Rectal smooth muscle tissue (tissue), 1 donor: ENCODE results near the gene IL4I1.

Experiments
- H3K27ac ChIP-seq: one replicate; pipeline ENCODE4 v1.7.0; 2013; ENCODE audit warnings: low read depth, low read length, inconsistent platforms
- H3K27me3 ChIP-seq: one replicate; pipeline ENCODE4 v1.7.0; 2013; ENCODE audit warnings: low read length; ENCODE audit not compliant: control insufficient read depth, insufficient read depth
- H3K36me3 ChIP-seq: one replicate; pipeline ENCODE4 v1.7.0; 2013; ENCODE audit warnings: low read length; ENCODE audit not compliant: control insufficient read depth, insufficient read depth
- H3K4me1 ChIP-seq: one replicate; pipeline ENCODE4 v1.7.0; 2013; ENCODE audit warnings: low read length; ENCODE audit not compliant: control insufficient read depth, insufficient read depth
- H3K4me3 ChIP-seq: one replicate; pipeline ENCODE4 v1.7.0; 2013; ENCODE audit warnings: low read length
- H3K9ac ChIP-seq: one replicate; pipeline ENCODE4 v1.7.0; 2013; ENCODE audit warnings: low read length

IL4I1 gene

DNA sequence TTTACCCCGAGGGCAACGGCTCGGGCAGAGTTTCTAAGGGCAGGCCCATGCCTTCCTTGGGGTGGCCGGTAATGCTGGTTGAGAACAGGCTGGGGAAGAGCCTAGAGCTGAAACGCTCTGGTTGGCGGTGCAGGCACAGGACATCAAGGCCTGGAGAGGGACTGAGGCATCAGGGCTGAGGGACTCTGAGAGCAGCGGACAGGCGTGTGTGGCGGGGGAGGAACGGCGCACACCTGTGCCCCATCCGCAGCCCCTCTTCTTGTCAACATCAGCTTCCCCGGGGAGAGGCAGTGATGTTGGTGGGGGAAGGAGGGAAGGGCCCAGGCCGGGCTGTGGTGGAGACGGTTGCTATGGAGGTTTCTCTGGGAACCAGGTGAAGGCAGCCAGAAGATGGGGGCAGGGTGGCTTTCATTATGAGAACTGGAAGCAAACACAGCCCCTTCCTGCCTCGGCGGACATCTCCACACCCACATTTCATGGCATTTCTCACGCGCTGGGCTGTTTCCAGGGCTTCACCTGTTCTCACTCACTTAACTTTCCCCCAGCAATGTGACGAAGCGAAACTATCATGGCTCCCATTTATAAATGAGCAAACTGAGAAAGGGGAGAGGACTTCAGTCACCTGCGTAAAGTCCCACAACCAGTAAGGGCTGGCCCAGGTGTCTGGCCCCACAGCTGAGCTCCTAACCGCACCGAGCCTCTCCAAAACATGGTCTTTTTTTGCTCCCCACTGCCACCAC is 24.1 kb upstream of the IL4I1 start:
- Histone ChIP-seq H3K9ac (no peak overlapping the region), H3K27me3 (no peaks in the 10 kb centered on the region), H3K27ac (no peak overlapping the region), H3K4me1 (no peaks in the 10 kb centered on the region), H3K4me3 (no peak overlapping the region), H3K36me3 (peaks cover 19% of the 10 kb centered on the region)

DNA sequence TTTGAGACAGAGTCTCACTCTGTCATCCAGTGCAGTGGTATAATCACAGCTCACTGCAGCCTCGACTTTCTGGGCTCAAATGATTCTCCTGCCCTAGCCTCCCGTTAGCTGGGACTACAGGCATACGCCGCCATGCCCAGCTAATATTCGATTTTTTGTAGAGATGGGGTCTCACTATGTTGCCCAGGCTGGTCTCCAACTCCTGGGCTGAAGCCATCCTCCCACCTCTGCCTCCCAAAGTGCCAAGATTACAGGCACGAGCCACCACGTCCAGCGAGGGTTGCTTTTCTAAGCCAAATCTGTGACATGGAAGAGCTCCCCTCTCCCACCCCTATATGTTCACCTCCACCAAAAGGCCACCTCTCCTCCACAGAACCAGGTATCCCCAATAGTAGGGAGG is 21.4 kb upstream of the IL4I1 start:
- no peaks in the 10 kb centered on the region for H3K27me3 ChIP-seq
- no peak overlapping the region for H3K9ac ChIP-seq
- no peak overlapping the region for H3K4me3 ChIP-seq
- no peaks in the 10 kb centered on the region for H3K4me1 ChIP-seq
- no peak overlapping the region for H3K27ac ChIP-seq
- peaks cover 18% of the 10 kb centered on the region for H3K36me3 ChIP-seq

DNA sequence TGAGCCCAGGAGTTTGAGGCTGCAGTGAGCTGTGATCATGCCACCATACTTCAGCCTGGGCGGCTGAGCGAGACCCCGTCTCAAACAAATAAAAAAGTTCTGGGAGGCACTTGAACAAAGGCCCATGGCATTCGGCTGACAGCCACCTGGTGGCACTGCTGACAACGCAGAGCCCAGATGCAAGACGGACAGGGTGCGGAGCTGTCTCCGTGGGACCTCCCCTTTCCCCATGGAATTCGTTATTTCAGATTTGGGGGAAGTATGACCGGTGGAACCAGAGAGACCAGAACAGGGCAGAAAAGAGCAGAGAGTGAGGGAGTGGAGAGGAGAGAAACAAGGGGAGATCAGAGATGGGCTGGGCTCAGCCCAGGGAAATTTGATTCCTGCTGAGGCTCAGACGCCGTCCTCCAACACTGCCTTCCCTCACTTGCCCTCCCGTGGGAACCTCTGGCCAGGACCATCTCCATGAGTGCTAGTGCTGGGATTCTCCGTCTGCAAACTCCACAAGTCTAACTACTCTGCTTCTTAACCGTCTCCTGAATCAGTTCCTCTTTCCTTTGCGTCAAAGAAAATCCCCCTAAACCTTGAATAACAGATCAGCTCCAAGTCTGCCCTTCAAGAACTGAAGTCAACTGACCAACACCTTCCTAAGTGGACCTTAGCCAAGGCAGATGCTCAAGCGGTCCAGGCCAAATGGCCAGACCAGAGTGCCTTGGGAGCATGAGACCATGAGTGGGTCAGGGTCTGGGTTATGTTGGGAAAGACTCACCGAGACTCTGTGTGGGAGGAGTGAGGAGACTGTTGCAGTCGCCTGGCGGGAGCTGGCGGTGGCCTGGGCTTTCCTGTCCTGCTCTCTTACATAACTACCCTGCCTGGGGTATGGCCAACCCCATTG is 20.4 kb upstream of the IL4I1 start:
- Histone ChIP-seq H3K9ac (no peak overlapping the region), H3K4me3 (no peak overlapping the region), H3K36me3 (peaks cover 15% of the 10 kb centered on the region), H3K4me1 (no peaks in the 10 kb centered on the region), H3K27ac (no peak overlapping the region), H3K27me3 (no peaks in the 10 kb centered on the region)

DNA sequence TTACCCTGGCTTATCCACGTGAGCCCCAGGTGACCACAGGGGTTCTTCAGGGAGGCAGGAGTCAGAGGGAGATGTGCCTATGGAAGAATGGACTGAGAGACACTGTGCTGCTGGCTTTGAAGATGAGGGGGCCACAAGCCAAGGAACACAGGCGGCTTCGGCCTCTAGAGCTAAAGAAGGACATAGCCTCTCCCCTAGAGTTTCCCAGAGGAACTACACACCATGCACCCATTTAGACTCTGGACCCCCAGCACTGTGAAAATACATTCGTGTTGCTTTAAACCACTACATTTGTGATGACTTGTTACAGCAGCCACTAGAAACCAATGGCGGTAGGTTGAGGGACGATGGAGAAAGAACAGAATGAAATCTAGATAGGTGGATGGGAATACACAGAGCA is 18.6 kb upstream of the IL4I1 start:
- Histone ChIP-seq H3K27ac (no peak overlapping the region), H3K36me3 (peaks cover 15% of the 10 kb centered on the region), H3K27me3 (no peaks in the 10 kb centered on the region), H3K4me1 (no peaks in the 10 kb centered on the region), H3K4me3 (no peak overlapping the region), H3K9ac (no peak overlapping the region)

DNA sequence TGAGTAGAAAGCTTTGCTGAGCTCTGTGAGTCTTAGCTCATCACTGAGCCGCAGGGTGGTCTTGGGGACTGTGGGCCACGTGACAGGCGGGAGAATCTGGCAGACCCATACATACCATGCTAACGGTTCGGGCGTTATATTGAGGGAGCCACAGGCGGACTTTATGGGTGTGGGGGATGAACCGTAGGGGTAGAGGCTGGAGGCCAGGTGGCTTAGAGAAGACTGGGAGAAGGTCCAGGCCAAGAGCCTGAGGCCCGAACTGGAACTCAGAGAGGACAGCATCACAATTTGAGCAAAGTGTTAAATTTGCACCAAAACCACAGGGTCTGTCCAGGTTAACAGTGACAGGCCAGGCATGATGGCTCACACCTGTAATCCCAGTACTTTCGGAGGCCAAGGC is 17.0 kb upstream of the IL4I1 start:
- Histone ChIP-seq H3K9ac (no peak overlapping the region), H3K36me3 (peaks cover 19% of the 10 kb centered on the region), H3K4me1 (no peaks in the 10 kb centered on the region), H3K27me3 (no peaks in the 10 kb centered on the region), H3K27ac (no peak overlapping the region), H3K4me3 (no peak overlapping the region)

DNA sequence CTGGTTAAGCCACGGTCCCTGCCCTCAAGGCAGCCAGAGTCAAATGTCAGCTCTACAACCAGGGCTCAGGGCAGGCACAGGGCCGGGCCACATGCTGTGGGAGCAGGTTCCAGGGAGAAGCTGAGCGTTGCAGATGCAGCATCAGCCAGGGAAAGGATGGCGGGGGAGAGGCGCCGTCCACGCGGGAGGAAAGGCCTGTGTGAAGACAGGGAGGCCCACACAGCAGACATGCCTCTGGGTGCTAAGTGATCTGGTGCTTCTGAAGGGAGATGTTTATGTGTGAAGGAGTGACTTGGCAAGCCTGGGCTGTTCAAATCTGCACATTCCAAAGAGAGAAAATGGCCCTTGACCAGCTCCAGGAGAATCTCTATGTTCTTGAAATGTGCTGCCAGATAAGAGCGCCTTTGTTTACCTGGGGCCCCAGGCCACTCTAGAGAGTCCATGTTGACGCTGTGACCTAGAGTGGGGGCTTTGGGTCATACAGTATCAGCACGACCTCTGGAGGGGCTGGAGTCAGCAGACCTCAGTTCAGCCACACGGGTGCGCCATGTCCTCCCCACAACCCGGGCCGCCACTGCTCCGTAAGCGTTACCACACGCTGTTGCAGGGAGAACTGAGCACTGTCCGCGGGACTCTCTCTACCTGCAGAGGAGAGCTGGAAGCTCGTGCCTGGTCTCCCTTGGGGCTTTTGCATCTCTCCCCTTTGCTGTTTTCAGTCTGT is 16.4 kb upstream of the IL4I1 start:
- Histone ChIP-seq H3K4me3 (no peak overlapping the region), H3K36me3 (peaks cover 22% of the 10 kb centered on the region), H3K27ac (no peak overlapping the region), H3K9ac (no peak overlapping the region), H3K4me1 (no peaks in the 10 kb centered on the region), H3K27me3 (no peaks in the 10 kb centered on the region)

DNA sequence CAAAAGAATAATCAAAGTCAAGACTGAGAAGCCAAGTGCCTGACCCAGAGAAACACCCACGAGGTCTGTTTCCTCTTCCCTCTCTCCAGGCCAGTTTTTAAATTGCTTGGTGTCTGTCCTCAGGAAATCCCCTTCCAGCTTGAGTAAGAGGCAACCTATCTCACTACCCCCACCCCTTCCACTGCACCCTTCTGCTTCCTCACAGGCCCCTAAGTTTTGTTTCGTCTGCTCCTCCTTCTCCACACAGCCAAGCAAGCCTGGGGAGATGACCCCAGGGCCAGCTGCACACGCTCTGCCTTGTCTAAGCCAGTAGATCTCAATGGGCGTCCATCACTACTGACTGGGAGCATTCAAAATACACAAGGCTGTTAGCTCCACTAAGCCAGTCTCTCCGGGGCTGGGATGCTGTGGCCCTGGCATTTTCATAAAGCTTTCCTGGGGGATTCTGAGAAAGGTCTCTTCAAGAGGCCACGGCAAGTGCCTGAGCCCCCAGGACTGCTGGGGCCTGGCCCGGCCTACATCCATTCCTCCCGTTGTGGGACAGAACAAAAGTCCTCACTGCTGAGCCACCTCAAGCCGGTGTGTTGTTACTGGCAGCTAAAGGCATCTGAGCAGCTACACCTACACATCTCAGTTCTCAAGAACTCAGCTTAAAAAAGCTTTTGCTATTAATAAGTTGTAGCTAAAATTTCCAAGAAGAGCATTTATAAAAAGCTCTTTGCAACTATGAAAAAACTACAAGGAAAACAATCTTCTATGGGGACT is 14.9 kb upstream of the IL4I1 start:
- Histone ChIP-seq H3K4me1 (no peaks in the 10 kb centered on the region), H3K36me3 (peaks cover 20% of the 10 kb centered on the region), H3K27ac (no peak overlapping the region), H3K4me3 (no peak overlapping the region), H3K9ac (no peak overlapping the region), H3K27me3 (no peaks in the 10 kb centered on the region)

DNA sequence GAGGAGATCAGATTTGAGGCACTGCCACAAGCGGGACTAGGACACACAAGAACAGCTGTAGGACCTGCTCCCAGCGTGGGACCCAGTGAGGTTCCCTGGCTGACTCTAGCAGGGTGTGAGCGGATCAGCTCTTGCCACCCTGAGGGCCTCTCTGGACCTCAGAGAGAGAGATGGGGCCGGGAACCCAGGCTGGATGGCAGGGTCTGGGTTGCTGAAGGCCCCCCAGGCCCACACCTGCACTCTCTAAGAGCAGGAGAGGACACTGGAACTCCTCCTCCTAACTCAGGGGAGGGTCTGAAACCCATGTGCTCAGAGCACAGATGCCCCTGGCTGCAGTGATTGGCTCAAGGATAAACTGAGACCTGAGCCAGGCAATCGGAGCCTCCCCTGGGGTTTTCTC is 13.5 kb upstream of the IL4I1 start:
- Histone ChIP-seq H3K4me1 (no peaks in the 10 kb centered on the region), H3K4me3 (no peak overlapping the region), H3K27me3 (no peaks in the 10 kb centered on the region), H3K9ac (no peak overlapping the region), H3K36me3 (peaks cover 13% of the 10 kb centered on the region), H3K27ac (no peak overlapping the region)

DNA sequence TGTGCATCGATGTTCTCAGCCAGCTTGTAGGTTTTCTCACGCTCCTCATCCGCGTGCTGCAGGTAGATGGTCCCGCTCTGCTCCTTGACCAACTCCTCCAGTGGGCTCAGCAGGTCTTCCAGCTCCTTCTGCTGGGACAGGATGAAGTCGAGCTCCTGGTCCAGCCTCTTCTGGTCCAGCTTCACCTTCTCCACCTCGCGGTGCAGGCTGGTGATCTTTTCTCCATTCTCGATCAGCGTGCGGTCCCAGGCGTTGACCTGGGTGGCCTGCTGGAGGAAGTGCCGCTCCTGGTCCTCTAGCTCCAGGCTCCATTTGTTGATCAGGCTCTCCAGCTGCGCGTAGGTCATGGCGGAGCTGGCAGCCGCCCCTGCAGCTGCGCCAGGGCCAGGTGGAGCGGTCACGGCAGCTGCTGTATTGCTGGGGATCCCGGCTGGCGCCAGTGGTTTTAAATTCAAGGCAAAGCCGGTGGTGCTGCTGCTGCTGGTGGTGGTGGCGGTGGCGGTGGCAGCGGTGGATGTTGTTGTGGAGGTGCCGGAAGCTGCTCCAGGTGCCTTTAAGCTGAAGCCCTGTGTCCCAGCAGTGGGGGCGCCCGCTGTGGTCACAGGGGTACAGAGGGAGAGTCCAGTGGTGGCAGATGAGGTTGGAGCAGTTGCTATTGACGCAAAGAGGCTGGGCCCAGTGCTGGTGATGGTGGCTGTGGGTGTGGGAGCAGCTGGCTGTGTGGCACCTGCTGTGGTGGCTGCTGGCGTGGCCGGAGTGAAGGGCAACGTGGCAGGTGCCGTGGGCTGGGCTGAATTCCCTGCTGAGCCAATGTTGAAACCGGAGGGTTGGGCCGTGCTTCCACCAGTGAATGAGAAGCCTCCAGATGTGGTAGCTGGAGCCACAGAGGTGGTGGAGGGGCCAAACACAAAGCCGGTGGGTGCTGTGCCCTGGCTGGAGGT is 12.1 kb upstream of the IL4I1 start:
- no peak overlapping the region for H3K27ac ChIP-seq
- H3K4me1 ChIP-seq: no peaks in the 10 kb centered on the region

DNA sequence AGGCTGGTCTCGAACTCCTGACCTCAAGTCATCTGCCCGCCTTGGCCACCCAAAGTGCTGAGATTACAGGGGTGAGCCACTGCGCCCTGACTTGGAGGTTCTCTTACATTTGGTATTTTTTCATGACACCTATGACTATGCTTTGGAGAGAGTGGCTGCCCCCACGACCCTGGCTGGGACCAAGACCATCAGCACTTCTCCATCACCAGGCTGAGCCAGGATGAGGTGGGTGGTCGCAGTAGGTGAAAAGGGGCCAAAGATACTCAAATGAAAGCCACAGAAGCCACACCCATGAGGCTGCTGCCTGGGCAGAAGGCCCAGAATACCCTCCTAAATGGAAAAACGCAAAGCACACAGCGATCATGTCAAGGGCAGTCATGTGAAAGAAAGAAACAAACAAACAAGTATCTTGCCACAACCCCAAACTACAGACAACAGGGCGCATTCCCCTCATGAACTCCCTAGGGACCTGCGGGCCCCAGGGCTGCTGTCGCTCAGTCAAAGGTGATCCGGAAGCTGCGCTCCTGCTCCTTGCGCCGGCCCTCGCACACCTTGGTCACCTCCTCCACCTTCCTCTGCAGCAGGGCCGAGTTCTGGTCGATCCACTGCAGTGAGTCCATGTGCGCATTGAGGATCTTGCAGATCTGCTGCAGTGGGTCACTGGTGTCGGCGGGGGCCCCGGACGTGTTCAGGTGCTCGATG is 11.2 kb upstream of the IL4I1 start:
- Histone ChIP-seq H3K27me3 (no peaks in the 10 kb centered on the region), H3K4me1 (no peaks in the 10 kb centered on the region), H3K4me3 (no peak overlapping the region), H3K9ac (no peak overlapping the region), H3K36me3 (peaks cover 12% of the 10 kb centered on the region), H3K27ac (no peak overlapping the region)

More for the DNA sequence above, 12.1 kb upstream of the IL4I1 start:
- H3K27me3 ChIP-seq: no peaks in the 10 kb centered on the region
- peaks cover 12% of the 10 kb centered on the region for H3K36me3 ChIP-seq
- H3K4me3 ChIP-seq: no peak overlapping the region
- H3K9ac ChIP-seq: no peak overlapping the region
